ENCODE measurements around the gene CARD8.
"Not testable (repeated sequence)": the region's sequence is repeated elsewhere in the genome, so short reads cannot be mapped to it uniquely, and the experiment has no call there.

Gene CARD8

GRCh38 chr19:48258992-48259391 lies 3.3 kb upstream of the CARD8 start:
- DNase-seq = not testable (repeated sequence)

- no peak for DNase-seq
Observed at GRCh38 chr19:48258350-48258749, 2.6 kb upstream of the CARD8 start.

GRCh38 chr19:48254529-48254970 lies 1.2 kb downstream of the CARD8 start:
- DNase-seq = no peak

DNA sequence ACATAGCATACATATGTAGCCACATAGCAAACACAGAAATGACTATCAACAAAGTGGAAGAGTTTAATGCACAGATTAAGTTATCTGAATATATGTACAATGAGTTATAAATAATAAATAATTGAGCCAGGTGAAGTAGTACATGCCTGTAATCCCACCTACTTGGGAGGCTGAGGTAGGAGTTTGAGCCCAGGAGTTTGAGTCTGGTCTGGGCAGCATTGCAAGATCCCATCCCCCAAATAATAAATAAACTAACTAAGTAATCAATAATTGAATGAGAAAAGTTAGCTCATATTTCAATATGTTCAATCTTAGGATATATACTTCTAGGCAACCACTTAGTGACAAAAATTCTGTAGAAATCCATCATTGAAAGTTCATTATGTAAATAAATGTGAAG lies 1.7 kb downstream of the CARD8 start:
- DNase-seq = no peak

DNA sequence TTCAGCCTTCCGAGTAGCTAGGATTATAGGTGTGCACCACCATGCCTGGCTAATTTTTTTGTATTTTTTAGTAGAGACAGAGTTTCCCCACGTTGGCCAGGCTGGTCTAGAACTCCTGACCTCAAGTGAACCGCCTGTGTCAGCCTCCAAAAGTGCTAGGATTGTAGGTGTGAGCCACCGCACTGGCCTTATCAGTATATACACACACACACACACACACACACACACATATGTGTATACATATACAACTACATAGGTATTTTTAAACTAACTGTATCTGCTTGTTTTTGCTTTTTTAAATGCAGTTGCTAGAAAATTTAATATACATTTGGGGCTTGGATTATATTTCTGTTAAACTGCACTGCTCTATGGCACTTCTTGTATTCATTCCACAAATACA lies 3.1 kb downstream of the CARD8 start:
- no peak for DNase-seq

- DNase-seq = no peak
Observed at GRCh38 chr19:48250290-48251025, 5.3 kb downstream of the CARD8 start.

GRCh38 chr19:48249502-48250014 lies 6.2 kb downstream of the CARD8 start:
- no peak for DNase-seq

DNA sequence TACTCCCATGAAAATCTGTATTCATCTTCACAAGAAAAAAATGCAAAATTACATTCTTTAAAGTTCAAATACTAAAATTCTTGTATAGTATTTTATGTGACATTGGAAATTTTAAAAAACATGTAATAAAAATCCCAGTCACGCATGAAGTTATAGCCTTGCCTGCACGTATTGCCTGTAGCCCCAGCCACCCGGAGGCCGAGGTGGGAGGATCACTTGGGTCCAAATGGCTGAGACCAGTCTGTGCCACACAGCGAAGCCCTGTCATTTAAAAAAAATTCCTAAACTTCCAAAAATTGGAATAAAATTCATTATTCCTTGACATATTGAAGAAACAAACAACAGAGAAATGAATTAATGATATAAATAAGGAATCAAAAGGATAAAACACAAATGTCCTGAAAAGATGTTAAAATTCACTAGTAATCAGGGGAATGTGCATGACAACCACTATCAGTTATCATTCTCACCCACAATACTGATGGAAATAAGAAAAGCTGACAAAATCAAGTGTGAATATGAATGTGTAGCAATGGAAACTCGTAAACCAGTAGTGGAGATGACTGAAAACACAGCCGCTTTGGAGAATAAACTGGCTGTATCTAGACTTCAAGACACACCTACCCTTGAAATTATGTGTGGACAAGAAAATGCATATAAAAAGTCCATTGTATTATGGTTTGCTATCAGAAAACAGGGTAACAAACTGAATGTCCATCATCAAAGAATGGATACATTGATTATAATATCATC lies 7.5 kb downstream of the CARD8 start:
- DNase-seq = no peak

DNA sequence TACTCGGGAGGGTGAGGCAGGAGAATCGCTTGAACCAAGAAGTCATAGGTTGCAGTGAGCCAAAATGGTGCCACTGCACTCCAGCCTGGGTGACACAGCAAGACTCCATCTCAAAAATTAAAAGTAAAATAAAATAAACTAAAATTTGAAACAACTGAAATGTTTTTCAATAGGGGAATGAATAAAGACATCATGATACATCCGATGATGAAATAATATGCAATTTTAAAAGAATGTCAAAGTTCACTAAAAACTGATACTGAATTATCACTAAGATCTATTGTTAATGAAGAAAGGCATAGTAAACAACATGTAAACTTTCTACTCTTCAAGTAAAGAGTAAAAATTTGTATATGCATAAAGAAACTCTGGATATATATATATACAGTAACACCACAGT lies 8.5 kb downstream of the CARD8 start:
- DNase-seq = no peak

- DNase-seq = no peak
Observed at GRCh38 chr19:48246101-48246500, 9.6 kb downstream of the CARD8 start.

DNA sequence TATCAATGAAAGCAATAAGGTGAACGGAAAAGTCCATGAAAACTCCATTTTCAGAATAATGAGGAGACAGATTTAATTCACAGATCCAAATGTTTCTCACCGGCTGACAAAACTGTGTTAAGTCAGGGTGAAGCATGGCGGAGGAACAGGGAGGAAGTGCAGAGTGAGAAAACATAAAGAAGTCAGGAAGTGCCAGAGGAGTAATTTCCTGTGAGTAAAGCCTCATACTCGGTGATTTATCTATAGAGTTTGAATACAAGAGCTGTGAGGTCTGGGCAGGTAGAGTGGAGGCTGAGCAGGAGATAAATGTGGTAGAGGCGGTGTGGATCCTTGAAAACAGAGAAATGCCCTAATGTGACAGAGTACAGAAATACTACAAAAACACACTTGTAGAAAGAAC lies 11.4 kb downstream of the CARD8 start:
- DNase-seq = no peak

DNA sequence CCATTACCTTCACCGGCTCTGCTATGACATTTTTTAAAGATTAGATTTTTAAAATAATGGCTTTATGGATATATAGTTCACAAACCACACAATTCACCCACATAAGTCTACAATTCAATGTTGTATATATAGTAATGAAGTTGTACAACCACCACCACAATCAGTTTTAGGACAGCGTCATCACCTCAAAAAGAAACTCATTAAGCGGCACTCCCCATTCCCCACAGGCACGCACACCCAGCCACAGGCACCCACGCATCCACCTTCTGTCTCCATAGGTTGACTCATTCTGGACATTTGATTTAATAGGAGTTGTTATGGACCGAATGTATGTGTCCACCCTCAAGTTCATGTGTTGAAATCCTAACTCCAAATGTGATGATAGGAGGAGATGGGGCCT lies 13.9 kb downstream of the CARD8 start:
- DNase-seq = not testable (repeated sequence)

DNA sequence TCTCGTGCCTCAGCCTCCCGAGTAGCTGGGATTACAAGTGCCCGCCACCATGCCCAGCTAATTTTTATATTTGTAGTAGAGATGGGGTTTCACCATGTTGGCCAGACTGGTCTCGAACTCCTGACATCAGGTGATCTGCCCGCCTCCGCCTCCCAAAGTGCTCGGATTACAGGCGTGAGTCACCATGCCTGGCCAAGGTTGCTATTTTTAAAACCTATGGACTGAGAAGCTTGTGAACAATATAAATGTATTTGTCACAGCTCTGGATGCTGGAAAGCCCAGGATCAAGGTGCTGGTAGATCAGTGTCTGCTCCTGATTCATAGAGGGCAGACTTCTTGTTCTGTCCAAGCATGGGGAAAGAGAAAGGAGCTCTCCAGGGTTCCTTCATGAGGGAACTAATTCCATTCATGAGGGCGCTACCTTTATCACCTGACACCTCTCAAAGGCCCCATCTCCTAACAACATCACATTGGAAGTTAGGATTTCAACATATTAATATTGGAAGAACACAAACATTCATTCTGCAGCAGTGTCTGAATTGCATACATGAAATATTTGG lies 16.1 kb downstream of the CARD8 start:
- no peak for DNase-seq

DNA sequence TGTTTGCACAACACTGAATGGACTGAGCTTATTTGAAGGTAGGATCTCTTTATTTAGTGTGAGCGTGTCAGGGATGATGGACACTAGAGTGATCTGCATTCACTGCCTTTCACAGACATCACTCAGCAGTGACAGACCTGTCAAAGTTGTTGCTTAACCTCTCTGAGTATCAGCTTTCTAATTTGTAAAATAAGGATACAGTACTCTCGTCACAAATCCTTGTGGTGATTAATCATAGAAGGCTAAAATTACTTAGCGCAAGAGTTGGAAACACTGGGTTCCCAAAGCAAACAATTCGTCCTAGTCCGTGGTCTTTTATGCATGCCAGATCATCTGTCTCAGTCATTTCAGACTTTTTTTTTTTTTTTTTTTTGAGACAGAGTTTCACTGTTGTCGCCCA lies 16.6 kb downstream of the CARD8 start:
- DNase-seq = no peak

- DNase-seq = no peak
Observed at GRCh38 chr19:48237057-48237456, 18.7 kb downstream of the CARD8 start.

DNA sequence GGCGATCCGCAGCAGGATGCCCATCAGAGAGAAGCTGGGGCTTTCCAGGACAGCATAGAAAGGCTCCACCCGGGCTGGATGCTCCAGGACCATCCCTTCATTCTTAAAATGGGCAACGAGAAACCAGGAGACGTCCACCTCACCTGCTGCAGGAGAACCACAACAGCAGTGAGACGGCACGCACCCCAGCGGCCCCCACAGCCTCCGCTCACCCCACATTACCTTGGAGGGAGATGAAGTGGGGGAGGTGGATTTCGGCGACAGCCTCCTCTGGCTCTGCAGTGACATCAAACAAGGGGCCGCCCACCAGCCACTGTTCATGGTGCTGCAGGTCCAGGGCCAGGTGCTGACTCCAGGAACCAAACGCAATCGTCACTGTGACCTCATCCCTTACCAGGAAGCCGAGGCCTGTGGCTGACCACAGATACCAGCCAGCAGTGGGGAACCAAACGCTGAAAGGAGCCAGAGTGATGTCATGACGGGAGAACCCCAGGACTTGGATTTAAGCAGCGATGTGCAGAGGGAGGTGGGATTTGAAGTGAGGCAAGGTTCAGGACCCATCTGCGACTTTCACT lies 25.1 kb downstream of the CARD8 start:
- no peak for DNase-seq

DNA sequence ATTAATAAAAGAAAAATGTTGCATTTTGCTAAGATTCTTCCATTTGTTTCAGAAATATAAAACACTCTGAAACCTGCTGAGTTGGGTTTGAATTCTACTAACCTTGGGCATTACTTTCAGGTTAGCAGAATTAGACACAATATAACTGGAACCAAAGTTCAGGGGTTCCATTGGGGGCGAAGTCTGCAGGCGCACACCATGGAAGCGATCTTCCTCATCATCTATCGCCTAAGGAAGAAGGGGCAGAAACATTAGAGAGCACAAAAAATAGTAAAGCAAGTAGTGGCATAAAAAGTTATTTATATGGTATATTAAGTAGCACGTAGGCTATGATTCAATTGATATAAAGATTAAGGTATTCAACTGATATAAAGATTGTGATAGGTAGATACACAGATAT lies 34.1 kb downstream of the CARD8 start:
- DNase-seq = no peak

DNA sequence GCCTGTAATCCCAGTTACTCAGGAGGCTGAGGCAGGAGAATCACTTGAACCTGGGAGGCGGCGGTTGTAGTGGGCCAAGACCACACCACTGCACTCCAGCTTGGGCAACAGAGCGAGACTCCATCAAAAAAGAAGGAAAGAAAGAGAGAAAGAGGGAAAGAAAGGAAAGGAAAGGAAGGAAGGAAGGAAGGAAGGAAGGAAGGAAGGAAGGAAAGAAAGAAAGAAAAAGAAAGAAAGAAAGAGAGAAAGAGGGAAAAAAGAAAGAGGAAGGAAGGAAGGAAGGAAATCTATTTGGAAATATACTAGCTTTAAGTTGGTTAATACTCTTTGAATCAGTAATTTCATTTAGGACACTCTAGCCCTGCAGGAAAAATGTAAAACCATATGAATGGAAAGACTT lies 34.9 kb downstream of the CARD8 start:
- not testable (repeated sequence) for DNase-seq

DNA sequence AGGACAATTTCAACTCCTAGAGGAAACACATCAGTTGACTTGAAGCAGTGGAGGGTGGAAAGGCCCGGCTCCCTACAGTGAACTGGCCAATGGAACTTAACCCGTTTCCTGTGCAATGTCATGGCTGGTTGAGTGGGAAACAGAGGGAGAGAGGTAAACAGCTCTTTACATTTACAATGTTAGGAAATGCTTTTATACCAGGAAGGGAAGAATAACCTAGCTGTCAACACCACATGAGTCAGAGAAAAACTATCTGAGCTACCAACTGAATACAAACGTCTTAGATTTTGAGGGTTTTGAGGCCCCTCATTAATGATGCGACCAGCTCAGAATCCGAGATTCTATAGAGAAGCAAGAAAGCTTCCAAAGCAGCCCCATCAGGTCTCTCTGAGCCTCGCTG lies 36.7 kb downstream of the CARD8 start:
- DNase-seq = peak; percentile 20

DNA sequence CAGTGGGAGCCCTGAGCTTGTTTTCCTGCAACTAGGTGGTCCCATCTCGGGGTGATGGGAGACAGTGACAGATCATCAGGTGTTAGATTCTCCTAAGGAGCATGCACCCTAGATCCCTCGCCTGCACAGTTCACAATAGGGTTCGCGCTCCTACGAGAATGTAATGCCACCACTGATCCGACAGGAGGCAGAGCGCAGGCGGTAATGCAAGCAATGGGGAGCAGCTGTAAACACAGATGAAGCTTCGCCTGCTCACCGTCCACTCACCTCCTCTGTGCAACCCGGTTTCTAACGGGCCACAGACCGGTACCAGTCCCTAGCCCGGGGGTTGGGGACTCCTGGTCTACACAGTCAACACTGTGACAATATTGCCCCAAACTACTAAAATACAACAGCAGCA lies 38.8 kb downstream of the CARD8 start:
- DNase-seq = no peak

- no peak for DNase-seq
Observed at GRCh38 chr19:48213959-48214358, 41.8 kb downstream of the CARD8 start.

DNA sequence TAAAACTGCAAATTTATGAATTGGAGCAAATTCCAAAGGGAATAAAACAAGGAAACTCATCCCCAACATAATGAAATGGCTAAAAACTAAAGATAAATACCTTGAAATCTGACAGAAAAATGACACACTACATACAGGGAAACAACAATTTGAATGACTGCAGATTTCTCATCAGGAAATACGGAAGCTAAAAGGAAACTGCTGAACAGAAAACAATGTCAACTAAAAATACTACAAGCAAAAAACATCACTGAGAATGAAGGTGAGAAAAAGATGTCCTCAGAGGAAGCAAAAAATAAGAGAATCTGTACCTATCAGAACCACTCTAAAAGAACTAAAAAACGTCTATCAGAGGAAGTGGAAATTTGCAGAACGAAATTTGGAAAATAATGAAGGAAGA lies 45.7 kb downstream of the CARD8 start:
- no peak for DNase-seq

DNA sequence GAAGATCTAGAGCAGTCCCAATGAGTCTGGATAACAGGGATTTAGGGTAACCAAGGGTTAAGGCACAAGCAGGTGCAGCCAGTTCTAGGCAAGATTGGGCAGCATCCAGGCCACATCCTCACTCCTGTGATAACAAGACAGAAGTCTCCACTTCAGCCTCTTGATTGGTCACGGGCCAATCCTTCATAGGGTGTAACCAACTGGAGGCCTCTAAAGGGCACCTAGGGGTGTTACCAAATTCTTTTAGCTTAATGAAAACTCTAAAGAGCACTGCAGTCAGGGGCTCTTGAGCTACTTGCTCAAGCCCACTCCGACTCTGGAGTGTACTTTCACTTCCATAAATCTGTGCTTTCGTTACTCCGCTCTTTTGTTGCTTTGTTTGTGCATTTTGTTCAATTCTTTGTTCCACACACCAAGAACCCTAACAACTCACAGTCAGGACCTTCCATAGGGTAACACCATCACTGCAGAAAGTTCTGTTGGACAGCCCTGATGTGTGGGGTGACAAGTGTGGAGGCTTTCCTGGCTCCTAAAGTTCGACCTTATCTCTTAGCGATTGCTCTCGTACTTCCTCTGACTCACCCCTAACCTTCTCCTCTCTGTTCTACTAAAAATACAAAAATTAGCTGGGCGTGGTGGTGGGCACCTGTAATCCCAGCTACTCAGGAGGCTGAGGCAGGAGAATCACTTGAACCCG lies 49.2 kb downstream of the CARD8 start:
- no peak for DNase-seq

Measured in fibroblast of skin of abdomen (primary cell).